Esophagus mucosa (tissue), 1 donor: Measurements from ENCODE around the gene PTPRN2. TPM values are rescaled to one million over a fixed set of nuclear protein-coding genes. Genes with fewer than 3 reads are reported as not detected.
A peak's percentile ranks its signal among the peaks of the same experiment; 100 is the strongest.
"Not testable (repeated sequence)": the region's sequence is repeated elsewhere in the genome, so short reads cannot be mapped to it uniquely, and the experiment has no call there.

Source experiments
- ATAC-seq: fragments of 200-7000 bp; cut with Tn5 transposase; one replicate; pipeline ENCODE4 v1.9.1; 2020
- total RNA-seq: library from RNA; stranded (reverse); gene quantifications from one replicate; pipeline ENCODE4 v1.2.4, GENCODE V29; 2023
- donor health status: DM: yes; HTN: yes; CAD: no.

The PTPRN2 gene
- total RNA-seq, 1 donor from 2014 or later, result 0.44 TPM

DNA sequence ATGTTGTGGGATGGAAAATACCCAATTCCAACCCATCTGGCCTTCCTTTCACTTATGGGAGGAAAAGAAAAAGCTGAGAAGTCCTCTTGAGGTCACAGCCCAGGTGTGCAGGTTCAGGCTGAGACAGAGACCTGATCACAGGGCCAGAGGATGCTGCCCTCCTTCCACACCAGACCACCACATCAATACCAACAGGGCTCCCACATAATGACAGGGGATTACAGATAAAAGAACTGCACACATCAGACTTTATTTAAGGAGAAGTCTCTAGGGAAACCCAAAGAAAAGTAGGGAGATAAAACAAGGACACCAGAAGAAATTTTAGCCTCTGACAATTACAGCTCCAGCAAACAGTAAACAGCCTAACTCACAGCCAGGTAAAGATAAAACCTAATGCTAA is 548.4 kb downstream of the PTPRN2 start:
- ATAC-seq, result no peak

DNA sequence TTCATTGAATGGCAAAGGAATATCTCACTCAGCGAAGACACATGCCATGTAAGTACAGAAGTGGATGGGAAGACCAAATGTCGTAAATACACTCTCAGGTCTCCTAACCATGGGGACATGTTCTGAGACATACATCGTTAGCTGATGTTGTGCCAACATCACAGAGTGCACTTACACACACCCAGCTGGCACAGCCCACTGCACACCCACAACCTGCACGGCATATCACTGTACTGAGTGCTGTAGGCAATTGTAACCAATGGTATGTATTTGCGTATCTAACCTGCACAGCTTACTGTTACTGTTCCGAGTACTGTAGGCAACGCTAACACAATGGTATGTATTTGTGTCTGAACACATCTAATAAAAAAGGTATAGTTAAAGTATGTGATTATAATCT is 550.4 kb downstream of the PTPRN2 start:
- ATAC-seq, result no peak

DNA sequence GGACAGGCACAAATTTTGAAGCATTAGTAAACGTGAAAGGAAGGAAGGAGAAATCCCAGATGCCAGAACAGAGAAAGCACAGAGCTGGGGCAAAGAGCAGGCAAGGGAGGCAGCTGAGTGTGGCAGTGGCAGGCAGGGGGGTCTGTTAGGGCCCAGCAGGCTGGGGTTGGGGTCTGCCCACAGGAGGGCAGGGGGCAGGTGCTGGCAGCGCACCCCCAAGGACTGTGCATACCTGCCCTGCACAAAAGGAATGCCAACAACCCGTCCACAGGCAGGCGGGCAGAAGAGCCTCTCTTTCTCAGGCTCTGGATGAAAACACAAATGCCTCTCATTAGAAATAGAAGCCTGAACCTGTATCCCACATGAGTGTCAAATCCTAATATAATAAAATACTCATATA is 552.3 kb downstream of the PTPRN2 start:
- no peak for ATAC-seq

DNA sequence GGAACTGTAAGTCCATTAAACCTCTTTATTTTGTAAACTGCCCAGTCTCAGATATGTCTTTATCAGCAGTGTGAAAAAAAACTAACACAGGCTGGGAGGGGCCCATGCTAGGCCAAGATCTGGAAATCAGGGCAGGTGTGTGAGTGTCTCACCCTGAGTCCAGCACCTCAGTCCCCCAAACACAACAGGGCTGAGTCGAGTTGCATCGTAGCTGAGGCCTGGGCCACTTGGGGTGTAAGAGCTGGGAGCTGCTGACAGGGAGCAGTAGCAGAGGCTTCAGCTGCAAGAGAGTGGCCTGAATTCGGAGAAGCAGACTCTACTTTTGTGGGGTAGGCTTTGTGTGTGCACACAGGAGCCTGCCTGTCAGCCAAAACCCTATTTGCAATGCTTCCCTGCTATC is 553.1 kb downstream of the PTPRN2 start:
- no peak for ATAC-seq

DNA sequence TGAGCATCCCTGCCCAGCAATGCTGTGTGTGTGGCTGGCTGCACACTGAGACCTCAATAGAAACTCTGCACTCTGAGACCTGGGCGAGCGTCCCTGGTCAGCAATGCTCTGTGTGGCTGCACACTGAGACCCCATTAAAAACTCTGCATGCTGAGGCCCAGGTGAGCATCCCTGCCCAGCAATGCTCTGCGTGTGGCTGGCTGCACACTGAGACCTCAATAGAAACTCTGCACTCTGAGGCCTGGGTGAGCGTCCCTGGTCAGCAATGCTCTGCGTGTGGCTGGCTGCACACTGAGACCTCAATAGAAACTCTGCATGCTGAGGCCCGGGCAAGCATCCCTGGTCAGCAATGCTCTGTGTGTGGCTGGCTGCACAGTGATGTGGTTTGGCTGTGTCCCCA is 553.7 kb downstream of the PTPRN2 start:
- not testable (repeated sequence) for ATAC-seq

DNA sequence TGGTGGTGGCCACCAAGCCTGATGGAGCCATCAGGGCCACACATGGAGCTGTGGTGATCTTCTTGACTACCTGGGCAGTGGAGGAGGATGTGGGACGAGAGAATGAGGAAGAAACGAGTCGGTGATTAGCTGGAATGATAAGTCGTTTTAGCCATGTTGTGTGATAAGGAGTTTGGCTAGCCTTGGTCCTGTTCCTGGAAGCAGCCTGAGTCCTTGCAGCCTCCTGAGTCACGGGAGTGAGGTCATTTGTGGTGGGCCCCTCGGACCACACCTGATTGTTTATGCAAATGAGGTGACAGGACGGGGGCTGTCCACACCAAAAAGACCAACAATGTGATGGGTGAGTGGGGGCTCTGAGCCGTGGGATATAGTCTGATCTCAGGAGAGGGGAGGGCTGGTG is 554.4 kb downstream of the PTPRN2 start:
- ATAC-seq, result no peak

DNA sequence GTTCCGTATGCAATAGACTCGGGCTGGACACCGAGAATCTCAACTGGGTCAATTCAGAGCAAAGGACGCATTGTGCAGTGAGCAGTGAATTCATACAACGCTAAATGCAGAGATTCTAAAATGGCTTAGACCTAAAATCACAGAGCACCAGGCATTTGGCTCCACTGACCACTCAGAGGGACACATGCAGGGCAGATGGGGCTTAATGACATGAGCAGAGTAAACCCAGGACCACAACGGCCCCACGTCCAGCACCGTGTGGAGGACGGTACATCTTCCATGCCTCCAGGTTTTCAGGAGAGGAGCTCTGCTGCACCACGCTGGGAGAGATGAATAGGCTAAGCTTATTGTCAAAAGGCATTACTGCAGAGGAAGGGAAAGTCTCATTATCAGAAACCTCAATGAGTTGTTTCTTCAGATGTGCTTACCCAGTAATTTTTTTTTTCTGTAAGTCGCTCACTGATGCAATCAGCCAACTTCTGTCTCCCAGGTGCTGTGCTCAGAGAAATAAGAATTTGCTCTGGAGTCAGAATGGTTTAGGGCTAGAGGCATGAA is 555.0 kb downstream of the PTPRN2 start:
- ATAC-seq, result no peak

DNA sequence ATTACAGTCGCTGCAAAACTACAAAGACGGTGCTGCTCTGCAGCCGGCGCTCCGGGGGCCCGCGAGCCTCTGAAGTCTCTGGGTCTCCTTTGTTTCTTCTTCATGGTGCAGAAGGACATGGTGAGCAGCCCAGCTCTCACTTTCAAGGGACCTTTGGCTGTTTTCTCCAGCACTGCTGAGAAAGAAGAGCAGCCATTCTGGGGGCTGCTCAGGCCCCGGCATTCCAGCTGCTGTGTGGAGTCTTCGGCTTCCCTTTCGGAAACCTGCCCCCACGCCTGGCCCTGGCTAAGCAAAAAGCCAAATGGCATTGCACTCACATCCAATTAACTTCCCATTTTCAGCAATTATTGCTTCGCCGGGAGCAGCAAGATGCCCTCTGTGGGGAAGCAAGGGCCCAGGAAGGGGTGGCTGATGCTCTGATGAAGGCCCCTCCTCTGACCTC is 555.7 kb downstream of the PTPRN2 start:
- no peak for ATAC-seq

DNA sequence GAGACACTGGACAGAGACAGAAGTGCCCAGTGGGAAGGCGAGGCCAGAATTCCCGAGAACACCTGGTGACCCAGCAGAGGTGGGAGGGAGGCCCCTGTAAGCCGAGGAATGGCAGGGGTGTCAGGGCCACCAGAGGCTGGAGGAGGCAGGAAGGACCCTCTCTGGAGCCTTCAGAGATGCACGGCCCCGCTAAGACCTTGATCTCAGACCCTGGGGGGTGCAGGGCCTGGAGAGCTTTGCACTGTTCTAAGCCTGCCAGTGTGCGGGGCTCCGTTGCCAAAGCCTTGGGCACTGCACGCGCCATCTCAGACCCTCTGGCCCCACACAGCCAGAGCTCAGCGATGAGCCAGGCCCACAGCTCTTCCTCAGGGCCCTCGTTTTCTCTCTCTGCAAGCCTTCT is 557.1 kb downstream of the PTPRN2 start:
- no peak for ATAC-seq

DNA sequence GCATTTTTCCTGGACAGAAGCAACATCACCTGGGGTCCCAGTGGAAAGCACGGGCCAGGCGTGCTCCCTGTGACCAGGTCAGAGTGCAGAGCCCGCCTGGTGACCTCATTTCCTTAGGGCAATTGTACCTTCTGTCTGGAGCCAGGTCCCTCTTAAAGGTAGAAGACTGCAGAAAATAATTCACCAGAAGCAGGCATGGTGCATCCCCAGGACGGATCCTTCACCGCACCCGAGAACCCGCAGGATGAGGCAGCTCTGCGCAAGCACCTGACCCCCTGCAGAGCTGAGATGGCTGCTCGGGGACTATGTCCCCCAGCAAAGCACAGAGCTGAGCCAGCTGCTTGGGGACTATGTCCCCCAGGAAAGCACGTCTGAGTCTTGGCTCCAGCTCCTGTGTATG is 557.6 kb downstream of the PTPRN2 start:
- no peak for ATAC-seq

DNA sequence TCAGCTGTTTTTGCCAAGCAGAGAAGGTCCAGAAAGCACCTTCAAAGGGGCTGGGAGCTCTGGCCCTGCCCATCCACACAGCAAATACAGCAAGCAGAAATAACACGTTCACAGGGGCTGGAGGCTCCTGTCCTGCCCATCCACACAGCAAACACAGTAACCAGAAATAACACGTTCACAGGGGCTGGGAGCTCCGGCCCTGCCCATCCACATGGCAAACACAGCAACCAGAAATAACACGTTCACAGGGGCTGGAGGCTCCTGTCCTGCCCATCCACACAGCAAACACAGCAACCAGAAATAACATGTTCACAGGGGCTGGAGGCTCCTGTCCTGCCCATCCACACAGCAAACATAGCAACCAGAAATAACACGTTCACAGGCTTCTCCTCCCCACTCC is 558.1 kb downstream of the PTPRN2 start:
- no peak for ATAC-seq

DNA sequence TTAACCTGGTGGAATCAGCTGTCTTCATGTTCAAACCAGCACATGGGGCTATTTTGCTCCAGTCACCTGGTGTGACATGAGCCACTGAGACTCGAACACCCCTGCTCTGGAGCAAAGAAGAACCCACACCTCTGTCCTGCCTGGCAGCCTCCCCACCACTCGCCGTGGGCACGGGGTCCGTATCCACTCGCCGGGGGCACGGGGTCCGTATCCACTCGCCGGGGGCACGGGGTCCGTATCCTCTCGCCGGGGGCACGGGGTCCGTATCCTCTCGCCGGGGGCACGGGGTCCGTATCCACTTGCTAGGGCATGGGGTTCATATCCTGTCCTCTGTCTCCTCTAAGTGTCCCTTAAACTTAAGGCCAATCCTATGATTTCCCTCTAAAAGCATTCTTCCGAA is 558.7 kb downstream of the PTPRN2 start:
- ATAC-seq, result no peak

DNA sequence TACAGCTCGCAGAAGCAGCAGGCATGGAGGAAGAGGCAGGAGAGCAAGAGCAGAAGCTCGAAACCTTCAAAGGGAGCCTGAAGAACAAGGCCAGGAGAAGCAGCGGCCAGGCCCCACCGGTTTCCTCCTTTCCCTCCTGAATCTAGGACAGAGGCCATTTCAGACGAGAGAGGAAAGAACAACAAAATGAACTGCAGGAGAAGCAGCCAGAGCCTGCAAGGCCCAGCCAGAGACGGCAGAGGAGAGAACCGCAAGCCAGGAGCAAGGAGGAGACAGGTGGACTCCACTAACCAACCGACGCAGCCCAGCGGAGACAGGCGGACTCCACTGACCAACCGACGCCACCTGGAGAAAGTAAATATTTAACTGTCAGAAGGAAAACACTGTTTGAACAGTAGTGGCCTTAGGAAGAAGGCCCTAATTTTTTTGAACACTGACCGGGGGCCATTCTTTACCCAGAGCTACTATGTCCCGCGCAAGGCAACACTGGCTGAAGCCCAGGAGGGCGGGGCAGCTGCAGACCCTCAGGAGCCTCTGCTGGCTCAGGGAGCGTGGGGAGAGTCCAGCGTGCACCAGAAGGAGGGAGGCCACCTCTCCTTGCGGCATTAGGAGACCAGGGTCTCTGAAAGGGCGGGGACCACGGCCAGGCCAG is 559.2 kb downstream of the PTPRN2 start:
- no peak for ATAC-seq

DNA sequence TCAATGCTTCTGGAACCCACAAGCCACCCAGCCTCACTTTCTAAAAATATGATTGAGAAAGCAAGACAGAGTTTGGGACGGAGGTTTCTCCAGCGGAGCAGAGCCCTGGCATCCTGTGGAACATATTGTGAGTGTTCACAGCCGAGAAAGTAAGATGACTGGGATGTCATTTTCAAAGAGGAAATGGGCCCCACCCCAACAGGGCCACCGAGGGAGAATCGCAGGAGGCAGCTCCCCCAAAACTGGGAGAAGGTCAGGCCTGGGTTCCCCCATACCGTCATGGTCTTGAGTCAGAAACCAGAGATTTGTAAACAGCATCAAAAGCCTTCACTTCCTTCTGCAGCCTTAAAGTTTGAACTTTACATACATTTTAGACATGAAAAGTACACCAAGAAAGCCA is 560.0 kb downstream of the PTPRN2 start:
- no peak for ATAC-seq

DNA sequence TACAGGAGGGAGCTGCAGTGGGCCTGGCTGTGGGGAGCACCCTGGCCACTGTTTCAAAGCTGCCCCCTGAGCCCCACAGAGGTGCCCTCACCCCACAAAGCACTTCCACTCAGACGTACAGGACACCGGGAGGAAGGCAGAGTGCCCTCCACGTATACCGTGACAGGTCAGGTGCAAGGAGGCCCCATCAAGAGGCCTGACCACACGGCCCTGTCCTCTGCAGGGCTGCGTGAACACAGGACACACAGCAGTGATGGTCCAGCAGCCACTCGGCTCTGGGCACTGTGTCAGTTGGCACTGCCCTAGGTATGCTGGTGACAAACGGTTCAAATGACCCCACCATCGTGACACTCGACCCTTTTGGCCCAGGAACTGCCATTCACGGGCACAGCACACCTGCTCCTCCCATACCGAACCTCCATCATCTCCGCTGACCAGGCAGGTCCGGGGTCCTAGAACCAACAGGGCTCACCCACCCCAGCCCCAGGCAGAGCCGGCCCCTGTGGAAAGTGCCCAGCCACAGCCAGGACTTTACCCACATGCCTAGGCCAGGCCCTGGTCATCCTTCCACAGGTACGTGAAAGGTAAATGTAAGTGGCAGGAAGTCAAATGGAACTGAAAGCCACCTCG is 560.9 kb downstream of the PTPRN2 start:
- ATAC-seq, result no peak

DNA sequence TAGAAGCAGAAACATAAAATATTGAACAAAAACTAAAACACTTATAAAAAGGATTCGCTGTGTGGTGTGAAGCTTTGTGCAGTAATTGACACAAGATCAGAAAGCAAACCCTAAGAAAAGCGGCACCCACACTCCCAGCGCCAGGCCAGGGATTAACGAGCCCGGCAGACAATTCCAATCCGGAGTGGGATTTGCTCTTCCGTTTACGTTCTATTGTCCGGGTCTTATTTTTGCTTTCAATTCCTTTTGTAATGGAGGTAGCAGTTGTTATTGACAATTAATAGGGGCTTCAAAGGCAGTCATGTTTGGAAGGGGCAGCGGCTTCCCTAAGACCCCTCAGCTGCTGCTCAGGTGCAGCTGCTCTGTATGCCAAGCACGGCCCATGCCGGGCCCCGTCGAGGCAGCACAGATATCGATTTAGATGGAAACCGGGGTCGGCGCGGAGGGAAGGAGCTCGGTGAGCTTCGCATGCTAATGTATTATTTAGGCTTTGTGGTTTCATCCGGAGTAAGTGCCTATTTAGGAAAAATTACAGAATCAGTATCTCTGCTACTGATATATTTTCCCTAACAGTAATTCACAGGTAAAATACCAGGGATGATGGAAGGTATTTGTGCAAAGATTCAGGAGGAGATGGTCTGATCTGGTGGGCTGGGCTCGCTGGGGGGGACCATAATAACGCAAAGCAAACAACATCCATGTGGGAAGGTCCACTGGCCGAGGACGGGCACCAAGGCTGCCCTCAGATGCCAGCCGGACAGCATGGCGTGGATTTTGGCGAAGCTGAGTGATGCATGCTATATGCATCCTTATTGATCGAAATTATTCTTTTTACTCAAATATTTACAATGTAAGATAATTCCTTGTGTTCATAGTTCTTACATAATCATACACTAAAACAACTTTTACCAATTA is 561.7 kb downstream of the PTPRN2 start:
- ATAC-seq, result no peak

DNA sequence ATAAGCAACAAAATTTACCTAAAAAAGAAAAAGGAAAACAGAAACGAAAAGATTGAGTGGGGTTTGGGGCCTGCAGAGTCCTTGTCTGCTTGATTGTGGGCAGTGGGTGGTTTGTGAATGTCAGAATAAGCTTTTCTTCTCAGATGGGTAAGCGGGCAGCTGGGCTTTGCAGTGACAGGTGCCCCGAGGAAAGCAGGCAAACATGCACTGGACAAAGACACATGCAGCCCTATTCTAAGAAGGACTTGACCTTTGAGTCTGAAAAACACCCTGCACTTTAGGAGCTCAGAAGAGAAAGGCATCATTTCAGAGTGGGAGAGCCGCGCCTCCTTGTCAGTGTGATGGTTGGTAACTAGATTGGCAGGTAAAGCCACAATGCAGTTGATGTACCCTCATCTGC is 562.7 kb downstream of the PTPRN2 start:
- no peak for ATAC-seq

DNA sequence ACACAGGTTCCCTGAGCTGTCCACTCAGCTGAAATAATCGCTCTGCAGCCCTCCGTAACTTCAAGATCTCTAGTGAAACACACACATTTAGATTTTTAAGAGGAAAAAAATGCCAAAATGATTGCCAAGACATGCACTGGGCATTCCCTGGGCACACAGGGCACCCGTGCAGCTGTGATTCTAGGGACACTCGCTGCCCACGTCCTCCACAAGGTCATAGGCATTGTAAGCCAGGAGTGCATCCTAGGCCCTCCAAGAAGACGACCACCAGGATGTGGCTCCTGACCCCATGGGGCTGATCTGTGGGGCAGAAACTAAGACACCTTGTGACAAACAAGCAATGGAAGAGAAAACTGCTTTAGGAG is 563.3 kb downstream of the PTPRN2 start:
- ATAC-seq, result no peak

DNA sequence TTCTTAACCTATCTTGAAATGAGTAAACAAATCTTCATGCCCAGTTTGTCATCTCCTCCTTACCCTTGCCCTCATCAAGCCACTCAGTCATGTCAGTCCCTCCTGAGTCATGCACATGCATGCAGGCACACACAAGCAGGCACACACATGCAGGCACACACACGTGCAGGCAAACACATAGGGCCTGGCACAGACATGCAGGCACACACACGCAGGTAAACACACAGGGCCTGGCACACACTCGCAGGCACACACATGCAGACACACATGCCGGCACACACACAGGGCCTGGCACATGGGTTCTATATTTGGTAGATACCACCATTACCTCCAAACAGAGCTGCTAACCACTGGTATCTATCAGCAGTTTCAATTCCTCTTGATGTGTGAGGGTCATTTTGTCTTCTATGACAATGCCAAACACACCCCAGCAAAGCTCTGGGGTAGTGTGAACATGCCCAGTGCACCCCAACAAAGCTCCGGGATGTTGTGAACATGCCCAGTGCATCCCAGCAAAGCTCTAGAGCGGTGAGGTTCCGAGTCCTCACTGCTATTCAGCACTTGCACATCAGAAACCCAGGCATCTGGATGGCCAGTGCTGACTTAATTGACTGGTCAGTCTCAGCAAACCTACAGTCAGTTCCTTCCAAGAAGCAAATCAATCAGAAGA is 563.8 kb downstream of the PTPRN2 start:
- peak; percentile 44 for ATAC-seq

DNA sequence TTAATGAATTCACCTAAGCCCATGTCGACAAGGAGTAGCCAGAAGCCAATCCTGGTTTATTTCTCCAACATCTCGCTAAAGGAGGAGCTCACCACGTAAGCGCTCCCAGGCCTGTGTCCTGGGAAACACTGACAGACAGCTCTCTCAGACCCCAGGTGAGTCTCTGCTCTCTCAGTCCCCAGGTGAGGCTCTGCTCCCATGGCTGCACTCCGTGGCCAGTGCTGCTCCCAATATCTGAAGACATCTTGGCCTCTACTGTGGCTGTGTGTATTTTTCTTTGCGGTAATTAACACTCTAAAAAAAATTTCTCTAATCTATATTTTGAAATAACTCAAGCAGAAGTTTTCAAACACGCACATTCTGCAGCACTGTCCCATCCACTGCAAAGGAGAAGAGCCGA is 564.5 kb downstream of the PTPRN2 start:
- no peak for ATAC-seq

DNA sequence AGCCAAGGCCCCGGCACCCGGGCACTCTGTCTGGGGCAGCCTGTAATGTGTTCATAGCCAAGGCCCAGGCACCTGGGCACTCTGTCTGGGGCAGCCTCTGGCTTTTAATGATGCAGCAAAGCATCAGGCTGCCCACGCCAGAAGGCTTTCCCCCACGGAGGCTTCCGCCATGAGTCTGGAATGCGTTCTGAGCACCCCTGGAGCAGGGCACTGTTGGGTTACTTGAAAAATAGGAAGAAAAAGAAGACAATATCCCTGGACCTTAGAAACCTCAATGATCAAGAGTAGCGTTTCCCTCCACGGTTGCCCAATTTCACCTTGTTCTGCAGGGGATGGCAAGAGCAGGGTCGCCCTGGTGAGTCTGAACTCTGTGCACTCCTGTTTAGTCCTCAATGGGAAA is 565.0 kb downstream of the PTPRN2 start:
- no peak for ATAC-seq

DNA sequence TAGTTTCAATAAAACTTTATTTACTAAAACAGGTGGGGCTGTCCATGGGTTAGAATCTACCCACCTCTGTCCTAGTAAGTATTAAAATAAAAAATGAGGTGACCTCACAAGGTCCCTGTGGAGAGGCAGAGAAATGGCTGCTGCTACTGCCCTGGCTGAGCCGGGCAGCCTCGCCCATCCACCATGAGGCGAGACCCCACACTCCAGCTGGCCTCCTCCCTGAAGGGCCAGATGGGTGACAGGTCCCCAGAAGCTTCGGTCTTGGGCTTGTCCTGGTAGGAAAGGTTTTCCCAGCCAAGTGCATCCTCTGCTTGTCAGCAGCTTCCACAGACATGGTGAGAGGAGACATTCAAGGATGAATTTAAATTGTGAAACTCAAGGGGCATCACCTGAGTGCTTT is 565.8 kb downstream of the PTPRN2 start:
- ATAC-seq, result no peak

DNA sequence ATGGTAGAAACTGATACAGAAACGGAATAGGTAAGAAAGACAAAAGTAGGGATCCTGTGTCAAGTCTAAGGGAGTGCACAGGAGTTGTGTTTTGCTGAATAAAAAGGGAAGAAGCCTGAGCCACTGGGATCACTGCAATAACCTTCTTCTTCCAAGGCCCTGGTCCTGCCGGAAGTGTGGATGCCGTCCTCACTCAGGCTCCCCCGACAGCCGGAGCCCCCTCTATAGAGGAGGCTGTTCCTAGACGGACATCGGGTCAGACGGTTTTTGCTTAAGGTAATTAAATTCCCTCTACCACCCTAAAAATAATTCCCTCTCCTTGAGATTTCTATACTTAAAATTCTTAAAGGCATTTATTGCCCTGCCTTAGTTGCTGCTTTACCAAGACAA is 566.9 kb downstream of the PTPRN2 start:
- ATAC-seq, result no peak
